AG08395 (cell line): Measurements from ENCODE around the gene ERCC8.
A peak's percentile ranks its signal among the peaks of the same experiment; 100 is the strongest.
"Not testable (repeated sequence)": the region's sequence is repeated elsewhere in the genome, so short reads cannot be mapped to it uniquely, and the experiment has no call there.

Experiments used
- DNase-seq: peaks from one replicate; pipeline ENCODE4 v3.0.0; 2012; ENCODE audit warnings: mixed read lengths, low spot score

The ERCC8 gene, protein sequence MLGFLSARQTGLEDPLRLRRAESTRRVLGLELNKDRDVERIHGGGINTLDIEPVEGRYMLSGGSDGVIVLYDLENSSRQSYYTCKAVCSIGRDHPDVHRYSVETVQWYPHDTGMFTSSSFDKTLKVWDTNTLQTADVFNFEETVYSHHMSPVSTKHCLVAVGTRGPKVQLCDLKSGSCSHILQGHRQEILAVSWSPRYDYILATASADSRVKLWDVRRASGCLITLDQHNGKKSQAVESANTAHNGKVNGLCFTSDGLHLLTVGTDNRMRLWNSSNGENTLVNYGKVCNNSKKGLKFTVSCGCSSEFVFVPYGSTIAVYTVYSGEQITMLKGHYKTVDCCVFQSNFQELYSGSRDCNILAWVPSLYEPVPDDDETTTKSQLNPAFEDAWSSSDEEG

GRCh38 chr5:60944904-60945812, at the start of gene ERCC8, which contains the start of gene NDUFAF2:
TSS of gene ERCC8 (minus strand) at chr5:60945070. CDS start at chr5:60945008, 62 bp downstream.
TSS of gene NDUFAF2 (plus strand) at chr5:60945205. CDS start at chr5:60945256, 51 bp downstream.
- peak; percentile 98 for DNase-seq

GRCh38 chr5:60993875-60994571, 49.2 kb upstream of the ERCC8 start:
- DNase-seq: no peak

- DNase-seq: no peak
These were observed 48.6 kb upstream of the ERCC8 start for GRCh38 chr5:60993425-60993824.

DNA sequence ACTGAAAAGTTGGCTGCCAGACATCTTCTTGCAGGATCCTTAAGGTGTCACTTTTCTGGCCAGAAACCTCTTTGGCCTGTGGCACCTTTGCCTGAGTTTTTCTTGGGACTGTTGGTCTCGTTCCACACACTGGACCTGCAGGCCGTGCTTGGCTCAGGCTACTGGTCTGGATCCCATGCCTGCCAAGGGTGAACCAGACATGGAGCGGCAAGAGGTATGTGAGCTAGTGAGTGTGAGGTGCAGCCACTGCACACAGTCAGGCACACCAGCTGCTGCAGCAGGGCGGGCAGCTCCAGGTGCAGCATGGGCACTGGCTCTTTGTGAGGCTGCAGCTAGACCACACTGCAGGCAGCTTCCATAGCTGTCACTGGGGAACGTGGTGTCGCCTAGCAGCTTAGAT, 48.0 kb upstream of the ERCC8 start:
- no peak for DNase-seq

DNA sequence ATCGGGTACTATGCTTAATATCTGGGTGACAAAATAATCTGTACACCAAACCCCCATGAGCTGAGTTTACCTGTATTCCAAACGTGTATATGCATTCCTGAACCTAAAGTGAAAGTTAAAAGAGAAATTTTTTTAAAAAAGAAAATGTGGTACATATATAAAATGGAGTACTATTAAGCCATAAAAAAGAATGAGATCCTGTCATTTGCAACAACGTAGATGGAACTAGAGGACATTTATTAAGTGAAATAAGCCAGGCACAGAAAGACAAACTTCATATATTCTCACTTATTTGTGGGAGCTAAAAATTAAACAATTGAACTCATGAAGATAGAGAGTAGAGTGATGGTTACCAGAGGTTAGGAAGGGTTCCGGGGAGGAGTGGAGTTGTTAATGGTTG, 44.9 kb upstream of the ERCC8 start:
- no peak for DNase-seq

- not testable (repeated sequence) for DNase-seq
These were observed 37.3 kb upstream of the ERCC8 start for GRCh38 chr5:60982127-60982526.

GRCh38 chr5:60980511-60980910, 35.6 kb upstream of the ERCC8 start:
- DNase-seq: no peak

GRCh38 chr5:60978968-60979367, 34.1 kb upstream of the ERCC8 start:
- no peak for DNase-seq

- DNase-seq: no peak
These were observed 33.3 kb upstream of the ERCC8 start for GRCh38 chr5:60977956-60978737.

- DNase-seq: no peak
These were observed 27.4 kb upstream of the ERCC8 start for GRCh38 chr5:60972231-60972630.

- no peak for DNase-seq
These were observed 16.8 kb upstream of the ERCC8 start for GRCh38 chr5:60961685-60962084.

DNA sequence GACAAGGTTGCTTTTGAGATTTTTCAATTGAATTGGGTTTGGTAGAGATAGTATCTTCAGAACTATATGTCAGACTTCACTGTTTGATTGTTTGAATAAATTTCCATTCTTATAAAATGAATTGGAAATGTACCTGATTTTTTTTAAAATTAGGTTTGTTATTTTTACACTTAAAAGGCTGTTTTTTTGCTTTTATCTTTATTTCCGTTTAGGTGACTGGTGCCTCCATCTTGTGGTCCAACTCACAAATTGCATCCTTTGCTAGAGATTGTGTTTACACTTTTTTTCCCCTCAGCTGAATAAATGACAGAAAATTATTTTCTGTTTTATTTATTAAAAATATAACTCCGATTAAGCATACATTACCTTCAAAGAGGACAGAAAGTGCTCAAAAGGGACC, 15.7 kb upstream of the ERCC8 start:
- DNase-seq: peak; percentile 15

- peak; percentile 11 for DNase-seq
These were observed 14.3 kb upstream of the ERCC8 start for GRCh38 chr5:60959156-60959555.

DNA sequence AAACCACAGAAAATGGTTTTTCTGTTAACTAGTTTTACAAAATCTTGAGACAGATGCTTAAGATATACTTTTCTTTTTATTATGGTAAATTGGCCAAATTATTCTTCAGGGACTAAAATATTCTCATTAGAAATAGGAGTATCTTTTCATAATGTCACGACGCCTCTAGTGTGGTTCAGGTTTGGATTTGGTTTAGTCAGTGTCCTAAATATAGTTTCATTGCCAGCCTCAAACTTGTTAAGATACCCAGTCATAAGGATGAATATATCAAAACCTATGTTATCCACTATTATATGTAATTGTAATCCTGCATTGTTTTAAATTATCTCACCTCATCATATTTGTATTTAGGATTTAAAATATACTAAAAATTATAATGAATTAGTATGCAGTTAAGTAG, 13.8 kb upstream of the ERCC8 start:
- no peak for DNase-seq

- no peak for DNase-seq
These were observed 13.2 kb upstream of the ERCC8 start for GRCh38 chr5:60958088-60958487.

GRCh38 chr5:60955239-60955638, 10.4 kb upstream of the ERCC8 start:
- no peak for DNase-seq

- DNase-seq: no peak
These were observed 3.9 kb upstream of the ERCC8 start for GRCh38 chr5:60948738-60949137.

DNA sequence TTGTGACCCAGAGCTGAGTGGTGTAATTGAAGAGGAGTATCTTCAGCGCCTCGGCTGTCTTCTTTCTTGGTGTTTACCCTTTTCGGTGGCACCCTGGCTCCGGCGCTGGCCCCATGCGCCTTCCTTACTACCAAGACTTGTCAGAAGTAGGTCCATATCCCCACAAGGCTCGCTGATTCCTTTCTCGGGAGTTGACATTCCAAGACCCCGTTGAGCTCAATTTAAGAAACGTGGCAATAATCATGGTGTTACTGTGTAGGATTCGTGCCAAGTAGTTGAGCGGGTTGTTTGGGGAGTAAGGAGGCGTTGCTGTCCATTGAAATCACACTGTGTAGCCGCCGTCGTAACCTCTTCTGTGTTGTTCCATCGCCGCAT, 930 bp upstream of the ERCC8 start:
- peak; percentile 54 for DNase-seq

DNA sequence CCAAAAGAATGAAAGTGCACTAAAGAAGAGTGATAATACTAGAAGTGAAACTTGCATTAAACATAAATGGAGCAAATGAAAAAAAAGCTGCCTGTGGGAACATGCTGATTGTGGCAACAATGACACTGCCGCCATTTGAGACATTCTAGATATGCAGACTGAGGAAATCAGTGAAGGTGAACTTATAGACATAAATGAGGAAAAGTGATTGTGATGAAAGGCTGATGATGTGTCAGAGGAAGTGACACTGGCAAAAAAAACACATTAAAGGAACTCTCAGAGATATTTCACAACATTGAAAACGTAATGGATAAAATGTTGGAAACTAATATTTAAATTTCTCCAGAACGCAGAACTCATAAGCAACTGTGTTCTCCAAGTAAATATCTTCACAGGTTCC, 1.2 kb downstream of the ERCC8 start:
- DNase-seq: no peak

- DNase-seq: no peak
These were observed 15.8 kb downstream of the ERCC8 start for GRCh38 chr5:60929024-60929423.

DNA sequence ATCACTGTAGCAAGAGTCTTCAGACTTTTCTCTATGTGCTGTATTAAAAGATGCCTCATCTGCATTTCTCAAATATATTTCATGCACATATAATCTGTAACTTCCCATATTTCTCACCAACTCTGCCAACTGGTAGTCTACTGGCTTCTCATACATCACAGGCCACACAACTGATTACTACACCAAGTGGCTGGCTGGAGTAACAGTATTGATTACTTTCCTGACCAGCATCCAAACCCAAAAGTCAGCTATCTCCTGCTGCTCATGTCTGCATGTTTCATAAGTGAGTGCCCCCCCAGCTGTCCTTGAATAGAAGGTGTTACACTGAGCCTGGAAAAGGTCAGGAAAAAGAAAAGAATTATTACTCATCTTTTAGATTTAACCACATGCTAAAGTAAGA, 17.4 kb downstream of the ERCC8 start:
- no peak for DNase-seq

- DNase-seq: no peak
These were observed 26.4 kb downstream of the ERCC8 start for GRCh38 chr5:60918466-60918865.
